ENCODE measurements around the gene RPL36AL. TPM values are rescaled to one million over a fixed set of nuclear protein-coding genes. Genes with fewer than 3 reads are reported as not detected.
A peak's percentile ranks its signal among the peaks of the same experiment; 100 is the strongest.

Gene RPL36AL
- total and polyA plus RNA-seq, 10 of the 15 experiments (the other 5 are each of a cell fraction or from before 2014, with no cell fraction given) = 222 to 1,379 (median 545) TPM

- TF ChIP-seq ZNF687 (IDR thresholded peaks at IDR 0.05) (no peak), ETV6 (conservative IDR thresholded peaks at IDR 0.05 in 1 of 2, IDR thresholded peaks at IDR 0.05 in 1 of 2; ENCODE audit: borderline replicate concordance in 1 of 2, low read depth in 1 of 2) (no peak), RAD21 (IDR thresholded peaks at IDR 0.05; ENCODE audit: insufficient read depth, low read depth, low read length) (peak; percentile 44), ZNF24 (IDR thresholded peaks at IDR 0.05) (peak; percentile 97), TCF3 (IDR thresholded peaks at IDR 0.05; ENCODE audit: borderline replicate concordance, insufficient read depth, low read depth, low read length) (no peak), SIX5 (IDR thresholded peaks at IDR 0.05; ENCODE audit: low read depth, low read length, severe bottlenecking) (no peak), CBX5 (IDR thresholded peaks at IDR 0.05; ENCODE audit: low read depth) (peak; percentile 86; the same call in 1 of the 2 replicates), ATF3 (IDR thresholded peaks at IDR 0.05; ENCODE audit: borderline replicate concordance, extremely low read depth, low read depth, low read length) (0 out of 2 replicates have a peak, but pooled peaks have one; percentile 25), EZH2 (IDR thresholded peaks at IDR 0.05; ENCODE audit: borderline replicate concordance, control insufficient read depth, low read depth, low read length) (no peak), MXI1 (IDR thresholded peaks at IDR 0.05; ENCODE audit: low read depth, low read length) (no peak), BCLAF1 (IDR thresholded peaks at IDR 0.05) (no peak), MAX (IDR thresholded peaks at IDR 0.05; ENCODE audit: low read depth, low read length) (no peak), MEF2A (IDR thresholded peaks at IDR 0.05; ENCODE audit: insufficient read depth, low read depth, low read length) (0 out of 2 replicates have a peak, but pooled peaks have one; percentile 7), EED (IDR thresholded peaks at IDR 0.05; ENCODE audit: low read depth) (no peak), KDM1A (IDR thresholded peaks at IDR 0.05; ENCODE audit: borderline replicate concordance) (no peak), IKZF2 (IDR thresholded peaks at IDR 0.05) (peak; percentile 56 to 64; a peak in 3 of 4 replicates), SUZ12 (IDR thresholded peaks at IDR 0.05; ENCODE audit: unreplicated experiment) (no peak)
- TF ChIP-seq, protein P1, sequence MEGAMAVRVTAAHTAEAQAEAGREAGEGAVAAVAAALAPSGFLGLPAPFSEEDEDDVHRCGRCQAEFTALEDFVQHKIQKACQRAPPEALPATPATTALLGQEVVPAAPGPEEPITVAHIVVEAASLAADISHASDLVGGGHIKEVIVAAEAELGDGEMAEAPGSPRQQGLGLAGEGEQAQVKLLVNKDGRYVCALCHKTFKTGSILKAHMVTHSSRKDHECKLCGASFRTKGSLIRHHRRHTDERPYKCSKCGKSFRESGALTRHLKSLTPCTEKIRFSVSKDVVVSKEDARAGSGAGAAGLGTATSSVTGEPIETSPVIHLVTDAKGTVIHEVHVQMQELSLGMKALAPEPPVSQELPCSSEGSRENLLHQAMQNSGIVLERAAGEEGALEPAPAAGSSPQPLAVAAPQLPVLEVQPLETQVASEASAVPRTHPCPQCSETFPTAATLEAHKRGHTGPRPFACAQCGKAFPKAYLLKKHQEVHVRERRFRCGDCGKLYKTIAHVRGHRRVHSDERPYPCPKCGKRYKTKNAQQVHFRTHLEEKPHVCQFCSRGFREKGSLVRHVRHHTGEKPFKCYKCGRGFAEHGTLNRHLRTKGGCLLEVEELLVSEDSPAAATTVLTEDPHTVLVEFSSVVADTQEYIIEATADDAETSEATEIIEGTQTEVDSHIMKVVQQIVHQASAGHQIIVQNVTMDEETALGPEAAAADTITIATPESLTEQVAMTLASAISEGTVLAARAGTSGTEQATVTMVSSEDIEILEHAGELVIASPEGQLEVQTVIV (IDR thresholded peaks at IDR 0.05; ENCODE audit: borderline replicate concordance, partially characterized antibody) = no peak
These were observed 33.6 kb downstream of the RPL36AL start (continued) for GRCh38 chr14:49586673-49587460.
